SJCRH30 (cell line): ENCODE data around the gene CCDC160. TPM values are rescaled to one million over a fixed set of nuclear protein-coding genes. Genes with fewer than 3 reads are reported as not detected.
"Not testable (repeated sequence)": the region's sequence is repeated elsewhere in the genome, so short reads cannot be mapped to it uniquely, and the experiment has no call there.

Experiments used
- DNase-seq, 2 experiments: peaks; one replicate each; pipeline ENCODE4 v3.0.0-alpha.2; 2015 to 2020
- H3K27ac ChIP-seq: fragments of 250-450 bp; sonication (Bioruptor Pico); 2 replicates; pipeline ENCODE4 v1.5.1; 2020; ENCODE audit warnings: mild to moderate bottlenecking, moderate library complexity
- H3K27me3 ChIP-seq: fragments of 250-450 bp; sonication (Bioruptor Pico); 2 replicates; pipeline ENCODE4 v1.5.1; 2020; ENCODE audit warnings: mild to moderate bottlenecking, moderate library complexity
- H3K36me3 ChIP-seq: fragments of 250-450 bp; sonication (Bioruptor Pico); 2 replicates; pipeline ENCODE4 v1.5.1; 2020; ENCODE audit warnings: mild to moderate bottlenecking, moderate library complexity
- H3K4me1 ChIP-seq: fragments of 250-450 bp; sonication (Bioruptor Pico); 2 replicates; pipeline ENCODE4 v1.5.1; 2020; ENCODE audit warnings: mild to moderate bottlenecking, moderate library complexity
- H3K4me3 ChIP-seq: fragments of 250-450 bp; sonication (Bioruptor Pico); 2 replicates; pipeline ENCODE4 v1.5.1; 2020; ENCODE audit warnings: mild to moderate bottlenecking, moderate library complexity
- H3K9me3 ChIP-seq: fragments of 250-450 bp; sonication (Bioruptor Pico); replicated peaks from 2 replicates; pipeline ENCODE4 v1.5.1; 2020; ENCODE audit warnings: mild to moderate bottlenecking, moderate library complexity
- total RNA-seq: library from RNA; depleted of rRNA; stranded (reverse); fragments of >200 nt; shearing (Covaris generic); gene quantifications from 2 replicates; pipeline ENCODE4 v1.2.3, GENCODE V29; 2014; rRNA removed

Gene CCDC160
- total RNA-seq, result 0.47 and 0.89 TPM in 2 replicates

- H3K36me3 ChIP-seq, result no peaks in the 10 kb centered on the region
- H3K27ac ChIP-seq, result no peak within 1 kb of the TSS
- DNase-seq, result peak; percentile 66
- peak within 1 kb of the TSS; percentile 65 for H3K4me3 ChIP-seq
- H3K4me1 ChIP-seq, result no peaks in the 10 kb centered on the region
- H3K9me3 ChIP-seq, result no peaks in the 10 kb centered on the region
- H3K27me3 ChIP-seq, result no peaks in the 10 kb centered on the region
Observed at GRCh38 chrX:134236626-134237614, at the start of gene CCDC160. TSS of gene CCDC160 (plus strand) at chrX:134237182. CDS start at chrX:134244801, 7,619 bp downstream.

GRCh38 chrX:134191281-134191680 is 45.7 kb upstream of the CCDC160 start:
- Histone ChIP-seq H3K27me3 (no peaks in the 10 kb centered on the region), H3K4me3 (no peak overlapping the region), H3K4me1 (no peaks in the 10 kb centered on the region), H3K36me3 (no peaks in the 10 kb centered on the region), H3K27ac (no peak overlapping the region), H3K9me3 (no peaks in the 10 kb centered on the region)
- DNase-seq, result no peak

- no peak overlapping the region for H3K4me3 ChIP-seq
- no peak overlapping the region for H3K27ac ChIP-seq
- H3K9me3 ChIP-seq, result no peaks in the 10 kb centered on the region
- no peaks in the 10 kb centered on the region for H3K27me3 ChIP-seq
- no peaks in the 10 kb centered on the region for H3K36me3 ChIP-seq
- H3K4me1 ChIP-seq, result no peaks in the 10 kb centered on the region
- DNase-seq, result no peak
Observed at GRCh38 chrX:134194915-134195314, 42.1 kb upstream of the CCDC160 start.

- no peaks in the 10 kb centered on the region for H3K4me1 ChIP-seq
- H3K27ac ChIP-seq, result no peak overlapping the region
- no peaks in the 10 kb centered on the region for H3K36me3 ChIP-seq
- no peak for DNase-seq
- no peak overlapping the region for H3K4me3 ChIP-seq
- H3K27me3 ChIP-seq, result no peaks in the 10 kb centered on the region
- no peaks in the 10 kb centered on the region for H3K9me3 ChIP-seq
Observed at GRCh38 chrX:134202561-134202960, 34.4 kb upstream of the CCDC160 start.

GRCh38 chrX:134206221-134206620 is 30.8 kb upstream of the CCDC160 start:
- H3K4me1 ChIP-seq, result no peaks in the 10 kb centered on the region
- H3K4me3 ChIP-seq, result no peak overlapping the region
- H3K27me3 ChIP-seq, result no peaks in the 10 kb centered on the region
- H3K9me3 ChIP-seq, result no peaks in the 10 kb centered on the region
- H3K36me3 ChIP-seq, result no peaks in the 10 kb centered on the region
- DNase-seq, result no peak
- no peak overlapping the region for H3K27ac ChIP-seq

- Histone ChIP-seq H3K4me1 (no peaks in the 10 kb centered on the region), H3K27me3 (no peaks in the 10 kb centered on the region), H3K4me3 (no peak overlapping the region), H3K36me3 (no peaks in the 10 kb centered on the region), H3K9me3 (no peaks in the 10 kb centered on the region), H3K27ac (no peak overlapping the region)
- DNase-seq, result no peak
Observed at GRCh38 chrX:134210465-134210864, 26.5 kb upstream of the CCDC160 start.

GRCh38 chrX:134235236-134235635 is 1.7 kb upstream of the CCDC160 start:
- no peak overlapping the region for H3K27ac ChIP-seq
- DNase-seq, result no peak
- no peaks in the 10 kb centered on the region for H3K27me3 ChIP-seq
- no peaks in the 10 kb centered on the region for H3K4me1 ChIP-seq
- no peaks in the 10 kb centered on the region for H3K9me3 ChIP-seq
- no peak overlapping the region for H3K4me3 ChIP-seq
- H3K36me3 ChIP-seq, result no peaks in the 10 kb centered on the region

- not testable (repeated sequence) for H3K36me3 ChIP-seq, H3K9me3 ChIP-seq, H3K4me3 ChIP-seq, H3K4me1 ChIP-seq, H3K27me3 ChIP-seq, DNase-seq, H3K27ac ChIP-seq
Observed at GRCh38 chrX:134238144-134238543, 1.2 kb downstream of the CCDC160 start.

- no peaks in the 10 kb centered on the region for H3K36me3 ChIP-seq
- no peaks in the 10 kb centered on the region for H3K4me1 ChIP-seq
- H3K4me3 ChIP-seq, result no peak overlapping the region
- no peaks in the 10 kb centered on the region for H3K9me3 ChIP-seq
- H3K27me3 ChIP-seq, result no peaks in the 10 kb centered on the region
- no peak overlapping the region for H3K27ac ChIP-seq
- no peak for DNase-seq
Observed at GRCh38 chrX:134239016-134239415, 2.0 kb downstream of the CCDC160 start.

GRCh38 chrX:134240209-134240608 is 3.2 kb downstream of the CCDC160 start:
- Histone ChIP-seq H3K4me1 (no peaks in the 10 kb centered on the region), H3K36me3 (no peaks in the 10 kb centered on the region), H3K9me3 (no peaks in the 10 kb centered on the region), H3K27ac (no peak overlapping the region), H3K27me3 (no peaks in the 10 kb centered on the region), H3K4me3 (no peak overlapping the region)
- no peak for DNase-seq

GRCh38 chrX:134241960-134242619 is 5.1 kb downstream of the CCDC160 start:
- no peaks in the 10 kb centered on the region for H3K27me3 ChIP-seq
- H3K4me3 ChIP-seq, result no peak overlapping the region
- H3K27ac ChIP-seq, result no peak overlapping the region
- DNase-seq, result no peak
- no peaks in the 10 kb centered on the region for H3K9me3 ChIP-seq
- no peaks in the 10 kb centered on the region for H3K4me1 ChIP-seq
- no peaks in the 10 kb centered on the region for H3K36me3 ChIP-seq

- Histone ChIP-seq H3K27ac (no peak overlapping the region), H3K4me1 (no peaks in the 10 kb centered on the region), H3K4me3 (no peak overlapping the region), H3K36me3 (no peaks in the 10 kb centered on the region), H3K9me3 (no peaks in the 10 kb centered on the region), H3K27me3 (no peaks in the 10 kb centered on the region)
- peak in 1 of 2 experiments; percentile 8 for DNase-seq
Observed at GRCh38 chrX:134244043-134244442, 7.1 kb downstream of the CCDC160 start.

GRCh38 chrX:134246282-134246681 is 9.3 kb downstream of the CCDC160 start:
- Histone ChIP-seq H3K4me1 (no peaks in the 10 kb centered on the region), H3K9me3 (no peaks in the 10 kb centered on the region), H3K4me3 (no peak overlapping the region), H3K36me3 (no peaks in the 10 kb centered on the region), H3K27ac (no peak overlapping the region), H3K27me3 (no peaks in the 10 kb centered on the region)
- DNase-seq, result peak in 1 of 2 experiments; percentile 24

GRCh38 chrX:134247492-134247891 is 10.5 kb downstream of the CCDC160 start:
- Histone ChIP-seq H3K27ac (no peak overlapping the region), H3K4me1 (no peaks in the 10 kb centered on the region), H3K36me3 (no peaks in the 10 kb centered on the region), H3K27me3 (no peaks in the 10 kb centered on the region), H3K4me3 (no peak overlapping the region), H3K9me3 (no peaks in the 10 kb centered on the region)
- no peak for DNase-seq

GRCh38 chrX:134249241-134249640 is 12.3 kb downstream of the CCDC160 start:
- Histone ChIP-seq H3K4me1 (no peaks in the 10 kb centered on the region), H3K27ac (no peak overlapping the region), H3K36me3 (no peaks in the 10 kb centered on the region), H3K4me3 (no peak overlapping the region), H3K27me3 (no peaks in the 10 kb centered on the region), H3K9me3 (no peaks in the 10 kb centered on the region)
- no peak for DNase-seq
